Dendritic cell treated with granulocyte-macrophage colony-stimulating factor and Interleukin-4, amounts not matched to agents 40 ng/mL and 50 ng/mL, for 4 days (primary cell): ENCODE data around the gene TP63.

Experiments used
- H3K27ac Mint-ChIP-seq: one replicate; pipeline ENCODE4 v1.8.0; 2022; ENCODE audit warnings: mild to moderate bottlenecking, mixed read lengths
- H3K27me3 Mint-ChIP-seq: one replicate; pipeline ENCODE4 v1.8.0; 2022; ENCODE audit warnings: mild to moderate bottlenecking, mixed read lengths
- H3K36me3 Mint-ChIP-seq: one replicate; pipeline ENCODE4 v1.8.0; 2022; ENCODE audit warnings: low read depth, mixed read lengths
- H3K4me1 Mint-ChIP-seq: one replicate; pipeline ENCODE4 v1.8.0; 2022; ENCODE audit warnings: low read depth, mixed read lengths
- H3K4me3 Mint-ChIP-seq: one replicate; pipeline ENCODE4 v1.8.0; 2022; ENCODE audit warnings: mild to moderate bottlenecking, moderate library complexity, mixed read lengths
- H3K9me3 Mint-ChIP-seq: one replicate; pipeline ENCODE4 v1.8.0; 2022; ENCODE audit warnings: mixed read lengths
- intact Hi-C: fragments of 100-400 bp; cut with micrococcal nuclease; formaldehyde crosslinking; loops from one replicate; pipeline ENCODE4 v1.15.0; 2022

Gene TP63

GRCh38 chr3:189683546-189684255, 52.5 kb downstream of the TP63 start:
- Mint-ChIP-seq H3K9me3 (no peaks in the 10 kb centered on the region), H3K27me3 (no peaks in the 10 kb centered on the region), H3K27ac (no peak overlapping the region), H3K4me3 (no peak overlapping the region), H3K36me3 (no peaks in the 10 kb centered on the region), H3K4me1 (no peaks in the 10 kb centered on the region)
- intact Hi-C loops = no loop called here

GRCh38 chr3:189684317-189684716, 53.1 kb downstream of the TP63 start:
- Mint-ChIP-seq H3K36me3 (no peaks in the 10 kb centered on the region), H3K4me3 (no peak overlapping the region), H3K27me3 (no peaks in the 10 kb centered on the region), H3K4me1 (no peaks in the 10 kb centered on the region), H3K9me3 (no peaks in the 10 kb centered on the region), H3K27ac (no peak overlapping the region)
- intact Hi-C loops = no loop called here

DNA sequence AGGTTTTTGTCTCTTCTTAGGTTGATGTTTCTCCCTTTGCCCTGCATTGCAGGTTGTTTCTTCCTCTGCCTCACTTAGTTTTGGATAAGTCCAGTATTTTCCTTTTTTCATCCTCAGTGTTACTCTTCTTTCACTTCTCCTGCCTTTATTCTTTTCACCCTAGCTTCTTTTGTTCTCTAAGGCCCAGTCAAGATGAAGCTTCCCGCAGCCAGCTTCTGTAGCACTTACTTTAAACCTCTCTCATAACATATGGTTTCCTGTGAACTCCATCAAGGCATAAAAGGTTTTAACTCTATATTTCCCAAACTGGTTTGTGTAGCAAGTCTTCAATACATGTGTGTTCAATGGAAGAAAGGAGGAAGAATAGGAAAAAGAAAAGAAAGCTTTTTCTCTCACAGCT, 54.1 kb downstream of the TP63 start:
- no peaks in the 10 kb centered on the region for H3K9me3 Mint-ChIP-seq
- intact Hi-C loops = no loop called here
- no peak overlapping the region for H3K27ac Mint-ChIP-seq

DNA sequence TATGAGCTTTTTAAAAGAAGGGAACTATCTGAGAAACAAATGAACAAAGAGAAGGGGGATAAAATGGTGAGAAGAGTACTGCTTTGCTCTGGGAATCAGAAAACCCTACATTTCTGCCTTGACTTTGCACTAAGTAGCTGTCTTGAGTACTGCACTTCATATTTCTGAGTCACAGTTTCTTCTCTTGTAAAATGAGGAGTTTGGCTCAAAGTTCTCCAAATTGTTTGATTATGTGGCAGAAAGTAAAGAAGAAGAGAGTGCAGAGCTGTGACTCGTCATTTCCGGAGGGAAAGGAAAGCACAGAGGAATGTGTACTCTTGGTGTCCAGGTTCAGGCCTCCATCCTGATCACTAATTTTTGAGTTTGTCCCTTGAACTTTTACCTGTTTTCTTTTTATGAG, 54.7 kb downstream of the TP63 start:
- no peaks in the 10 kb centered on the region for H3K27me3 Mint-ChIP-seq
- no peaks in the 10 kb centered on the region for H3K4me1 Mint-ChIP-seq
- H3K4me3 Mint-ChIP-seq = no peak overlapping the region
- H3K36me3 Mint-ChIP-seq = no peaks in the 10 kb centered on the region
- no peaks in the 10 kb centered on the region for H3K9me3 Mint-ChIP-seq
- intact Hi-C loops = no loop called here
- no peak overlapping the region for H3K27ac Mint-ChIP-seq

More for the DNA sequence above, 54.1 kb downstream of the TP63 start:
- H3K36me3 Mint-ChIP-seq = no peaks in the 10 kb centered on the region
- no peaks in the 10 kb centered on the region for H3K4me1 Mint-ChIP-seq
- H3K4me3 Mint-ChIP-seq = no peak overlapping the region
- H3K27me3 Mint-ChIP-seq = no peaks in the 10 kb centered on the region

DNA sequence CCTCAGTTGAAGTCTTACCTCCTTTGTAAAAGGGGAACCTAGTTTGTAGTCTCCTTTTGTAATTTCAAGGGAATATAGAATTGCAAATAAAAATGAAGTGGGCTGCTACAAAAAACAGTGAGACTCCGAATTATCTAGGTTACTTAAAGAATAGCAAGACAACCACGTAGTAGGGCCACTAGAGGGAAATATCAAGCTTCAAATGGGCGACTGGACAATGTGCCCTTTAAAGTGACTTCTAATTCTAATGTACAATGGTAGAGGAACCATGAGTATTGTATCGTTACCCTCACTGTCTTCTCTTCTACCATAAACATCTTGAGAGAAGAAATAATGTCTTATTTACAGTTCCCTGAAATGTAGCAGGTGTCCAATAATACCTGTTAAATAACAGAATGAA, 56.3 kb downstream of the TP63 start:
- H3K4me3 Mint-ChIP-seq = no peak overlapping the region
- intact Hi-C loops = no loop called here
- H3K27ac Mint-ChIP-seq = no peak overlapping the region

DNA sequence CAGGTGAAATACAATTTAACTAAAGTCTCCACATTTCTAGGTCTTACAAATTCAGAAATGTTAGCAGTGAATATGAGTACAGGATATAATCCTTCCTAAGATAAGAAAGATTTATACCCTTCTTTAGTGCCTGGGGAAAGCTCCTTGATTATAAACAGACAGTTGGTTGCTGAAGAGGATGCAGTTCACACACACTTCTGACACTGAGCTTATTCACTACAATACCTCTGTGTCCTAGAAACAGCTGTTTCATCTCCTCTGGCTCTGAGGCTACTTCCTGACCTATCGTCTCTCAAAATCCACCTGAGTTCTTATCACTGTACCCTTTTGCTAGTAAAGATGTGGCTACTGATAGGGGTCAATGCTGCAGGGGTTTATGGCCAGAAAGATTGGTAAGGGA, 57.1 kb downstream of the TP63 start:
- intact Hi-C loops = no loop called here
- Mint-ChIP-seq H3K4me3 (no peak overlapping the region), H3K27ac (no peak overlapping the region), H3K9me3 (no peaks in the 10 kb centered on the region), H3K36me3 (no peaks in the 10 kb centered on the region), H3K4me1 (no peaks in the 10 kb centered on the region), H3K27me3 (no peaks in the 10 kb centered on the region)

More for the DNA sequence above, 56.3 kb downstream of the TP63 start:
- no peaks in the 10 kb centered on the region for H3K36me3 Mint-ChIP-seq
- H3K4me1 Mint-ChIP-seq = no peaks in the 10 kb centered on the region
- no peaks in the 10 kb centered on the region for H3K27me3 Mint-ChIP-seq
- H3K9me3 Mint-ChIP-seq = no peaks in the 10 kb centered on the region

DNA sequence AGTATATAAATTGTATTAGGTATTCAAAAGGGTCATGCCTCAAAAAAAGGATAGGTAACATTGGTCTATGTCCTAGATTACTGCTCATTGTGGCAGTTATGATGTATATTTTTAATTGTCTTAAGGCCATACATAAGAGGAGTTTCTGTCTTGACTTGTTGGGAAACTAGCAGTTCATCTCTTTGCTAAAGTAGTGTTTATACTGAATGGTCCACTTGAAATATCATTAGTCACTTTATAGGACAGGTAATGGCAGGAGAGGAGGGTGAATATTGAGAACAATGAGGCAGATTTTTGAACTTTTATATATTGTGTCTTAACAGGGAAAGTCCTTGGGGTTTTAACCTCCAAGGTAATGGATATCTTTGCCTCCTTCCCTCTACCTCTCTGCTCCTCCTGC, 58.4 kb downstream of the TP63 start:
- Mint-ChIP-seq H3K9me3 (no peaks in the 10 kb centered on the region), H3K27ac (no peak overlapping the region), H3K4me1 (no peaks in the 10 kb centered on the region), H3K4me3 (no peak overlapping the region), H3K27me3 (no peaks in the 10 kb centered on the region), H3K36me3 (no peaks in the 10 kb centered on the region)
- intact Hi-C loops = no loop called here

DNA sequence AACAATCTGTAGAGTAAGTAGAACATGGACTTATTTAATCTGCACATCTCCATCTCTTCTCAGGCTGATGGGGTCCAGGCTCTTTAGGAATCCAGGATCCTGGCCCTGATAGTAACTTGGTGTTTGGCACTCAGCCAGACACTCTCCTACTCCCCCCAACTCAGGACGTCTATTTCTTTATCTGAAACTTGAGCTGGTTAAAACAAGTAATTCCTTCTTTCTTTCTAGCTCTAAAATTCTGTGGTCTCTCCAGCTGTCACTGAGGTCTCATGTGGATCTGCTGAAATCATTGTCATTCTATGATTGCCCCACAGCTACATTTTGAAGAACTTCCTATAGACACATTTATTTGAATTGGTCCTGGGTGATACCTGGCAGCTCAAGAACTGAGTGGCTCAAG, 59.0 kb downstream of the TP63 start:
- H3K36me3 Mint-ChIP-seq = no peaks in the 10 kb centered on the region

GRCh38 chr3:189690672-189691071, 59.5 kb downstream of the TP63 start:
- no peaks in the 10 kb centered on the region for H3K36me3 Mint-ChIP-seq
- no peaks in the 10 kb centered on the region for H3K27me3 Mint-ChIP-seq
- intact Hi-C loops = no loop called here
- H3K9me3 Mint-ChIP-seq = no peaks in the 10 kb centered on the region
- no peaks in the 10 kb centered on the region for H3K4me1 Mint-ChIP-seq
- H3K4me3 Mint-ChIP-seq = no peak overlapping the region
- no peak overlapping the region for H3K27ac Mint-ChIP-seq

More for the DNA sequence above, 59.0 kb downstream of the TP63 start:
- H3K27ac Mint-ChIP-seq = no peak overlapping the region
- H3K9me3 Mint-ChIP-seq = no peaks in the 10 kb centered on the region
- no peaks in the 10 kb centered on the region for H3K27me3 Mint-ChIP-seq
- H3K4me3 Mint-ChIP-seq = no peak overlapping the region
- H3K4me1 Mint-ChIP-seq = no peaks in the 10 kb centered on the region
- intact Hi-C loops = no loop called here

- no peaks in the 10 kb centered on the region for H3K9me3 Mint-ChIP-seq
- intact Hi-C loops = no loop called here
- H3K27ac Mint-ChIP-seq = no peak overlapping the region
- no peaks in the 10 kb centered on the region for H3K4me1 Mint-ChIP-seq
- H3K4me3 Mint-ChIP-seq = no peak overlapping the region
- H3K36me3 Mint-ChIP-seq = no peaks in the 10 kb centered on the region
- no peaks in the 10 kb centered on the region for H3K27me3 Mint-ChIP-seq
Observed at GRCh38 chr3:189695400-189695799, 64.2 kb downstream of the TP63 start.

DNA sequence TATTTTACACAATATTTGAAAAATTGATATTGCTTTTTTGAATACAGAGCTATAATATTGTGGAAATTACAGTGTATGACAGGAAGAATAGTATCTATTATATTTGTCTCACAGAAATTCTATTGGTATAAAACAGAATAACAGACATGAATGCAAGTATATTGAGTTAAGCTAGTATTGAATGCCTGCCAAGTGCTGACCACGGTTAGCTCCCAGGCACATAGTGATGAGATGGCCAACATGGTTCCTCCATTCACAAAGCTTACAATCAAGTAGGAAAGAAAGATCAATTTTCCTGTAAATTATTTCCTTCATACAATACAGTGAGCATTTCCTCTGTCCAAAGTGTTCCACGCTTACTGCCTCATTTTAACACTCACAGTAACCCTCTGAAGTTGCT, 67.6 kb downstream of the TP63 start:
- no peaks in the 10 kb centered on the region for H3K9me3 Mint-ChIP-seq
- H3K27ac Mint-ChIP-seq = no peak overlapping the region
- no peak overlapping the region for H3K4me3 Mint-ChIP-seq
- no peaks in the 10 kb centered on the region for H3K27me3 Mint-ChIP-seq
- intact Hi-C loops = no loop called here
- no peaks in the 10 kb centered on the region for H3K4me1 Mint-ChIP-seq
- H3K36me3 Mint-ChIP-seq = no peaks in the 10 kb centered on the region

- Mint-ChIP-seq H3K27me3 (no peaks in the 10 kb centered on the region), H3K27ac (no peak overlapping the region), H3K4me1 (no peaks in the 10 kb centered on the region), H3K9me3 (no peaks in the 10 kb centered on the region), H3K36me3 (no peaks in the 10 kb centered on the region), H3K4me3 (no peak overlapping the region)
- intact Hi-C loops = no loop called here
Observed at GRCh38 chr3:189699885-189700284, 68.7 kb downstream of the TP63 start.

GRCh38 chr3:189702066-189702646, 71.0 kb downstream of the TP63 start:
- no peak overlapping the region for H3K4me3 Mint-ChIP-seq
- no peak overlapping the region for H3K27ac Mint-ChIP-seq
- no peaks in the 10 kb centered on the region for H3K4me1 Mint-ChIP-seq

GRCh38 chr3:189703865-189704264, 72.7 kb downstream of the TP63 start:
- H3K27ac Mint-ChIP-seq = no peak overlapping the region
- H3K36me3 Mint-ChIP-seq = no peaks in the 10 kb centered on the region
- H3K4me1 Mint-ChIP-seq = no peaks in the 10 kb centered on the region
- no peaks in the 10 kb centered on the region for H3K27me3 Mint-ChIP-seq
- H3K4me3 Mint-ChIP-seq = no peak overlapping the region
- H3K9me3 Mint-ChIP-seq = no peaks in the 10 kb centered on the region
- intact Hi-C loops = no loop called here

More at GRCh38 chr3:189702066-189702646, 71.0 kb downstream of the TP63 start:
- H3K36me3 Mint-ChIP-seq = no peaks in the 10 kb centered on the region
- intact Hi-C loops = no loop called here
- no peaks in the 10 kb centered on the region for H3K9me3 Mint-ChIP-seq
- no peaks in the 10 kb centered on the region for H3K27me3 Mint-ChIP-seq

DNA sequence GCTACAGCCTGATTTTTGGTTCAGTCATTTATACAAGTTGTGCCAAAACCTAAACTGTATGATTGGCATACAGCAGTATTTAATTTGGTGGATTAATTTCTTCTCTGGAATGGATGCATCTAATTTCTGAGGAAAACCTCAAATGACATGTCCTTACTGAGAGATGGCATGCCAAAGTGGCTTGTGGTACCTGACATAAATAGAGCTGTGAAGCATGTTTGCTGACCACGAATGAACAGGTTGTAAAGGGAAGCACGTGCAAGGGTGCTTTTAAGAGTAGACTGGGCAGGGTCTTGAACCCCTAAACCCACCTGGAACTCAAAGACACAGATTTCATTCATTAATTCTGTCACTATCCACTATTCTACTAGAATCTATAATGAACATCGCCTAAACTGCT, 77.2 kb downstream of the TP63 start:
- H3K4me3 Mint-ChIP-seq = no peak overlapping the region
- no peaks in the 10 kb centered on the region for H3K27me3 Mint-ChIP-seq
- no peaks in the 10 kb centered on the region for H3K9me3 Mint-ChIP-seq
- intact Hi-C loops = no loop called here
- H3K4me1 Mint-ChIP-seq = no peaks in the 10 kb centered on the region
- no peaks in the 10 kb centered on the region for H3K36me3 Mint-ChIP-seq
- H3K27ac Mint-ChIP-seq = no peak overlapping the region
